ENCODE results near the gene DYNLL2.
"Not testable (repeated sequence)": the region's sequence is repeated elsewhere in the genome, so short reads cannot be mapped to it uniquely, and the experiment has no call there.

The DYNLL2 gene

DNA sequence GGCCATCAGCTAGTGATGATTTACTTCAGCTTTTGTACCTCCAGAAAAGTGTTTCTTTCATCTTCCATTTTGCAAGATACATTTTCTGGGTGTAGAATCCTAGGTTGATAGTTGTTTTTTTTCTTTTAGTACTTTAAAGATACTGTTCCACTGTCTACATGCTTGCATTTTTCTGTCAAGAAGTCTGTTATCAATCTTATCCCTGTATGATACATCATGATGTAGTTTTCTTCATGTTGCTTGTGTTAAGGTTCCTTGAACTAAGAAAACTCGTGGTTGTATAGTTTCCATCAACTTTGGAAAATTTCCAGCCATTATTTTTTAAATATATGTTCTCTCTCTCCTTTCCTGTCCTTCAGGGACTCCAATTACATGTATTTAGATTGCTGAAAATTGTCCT is 24.1 kb downstream of the DYNLL2 start:
- no peak for DNase-seq

DNA sequence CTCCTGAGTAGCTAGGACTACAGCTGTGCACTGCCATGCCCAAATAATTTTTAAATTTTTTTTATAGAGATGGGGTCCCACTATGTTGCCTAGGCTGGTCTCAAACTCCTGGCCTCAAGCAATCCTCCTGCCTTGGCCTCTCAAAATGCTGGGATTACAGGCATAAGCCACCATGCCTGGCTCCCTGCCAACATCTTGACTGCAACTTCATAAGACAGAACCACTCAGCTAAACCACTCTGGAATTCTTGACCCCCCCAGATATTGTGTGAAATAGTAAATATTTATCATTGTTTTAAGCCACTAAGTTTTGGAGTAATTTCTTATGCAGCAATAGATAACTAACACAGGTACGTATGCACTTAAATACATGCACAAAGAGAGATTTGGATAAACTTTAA is 26.0 kb downstream of the DYNLL2 start:
- DNase-seq, result no peak

DNA sequence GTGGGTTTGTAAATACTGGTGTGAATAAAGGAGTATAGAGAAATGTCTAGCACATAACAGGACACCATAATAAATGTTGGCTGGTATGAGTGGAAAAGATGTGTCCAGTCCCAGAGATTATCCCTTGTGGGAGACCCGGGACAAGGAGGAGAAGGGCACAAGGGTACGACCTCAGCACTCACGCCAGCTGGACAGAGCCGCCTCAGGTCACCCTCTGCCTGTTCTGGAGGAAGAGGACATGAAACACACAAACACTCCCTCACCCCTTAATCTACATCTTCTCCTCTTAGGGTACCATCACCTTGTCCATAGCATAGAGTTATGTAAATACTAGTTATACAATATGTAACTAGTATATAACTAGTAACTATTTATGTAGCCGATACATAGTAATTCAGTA is 26.8 kb downstream of the DYNLL2 start:
- DNase-seq, result no peak

DNA sequence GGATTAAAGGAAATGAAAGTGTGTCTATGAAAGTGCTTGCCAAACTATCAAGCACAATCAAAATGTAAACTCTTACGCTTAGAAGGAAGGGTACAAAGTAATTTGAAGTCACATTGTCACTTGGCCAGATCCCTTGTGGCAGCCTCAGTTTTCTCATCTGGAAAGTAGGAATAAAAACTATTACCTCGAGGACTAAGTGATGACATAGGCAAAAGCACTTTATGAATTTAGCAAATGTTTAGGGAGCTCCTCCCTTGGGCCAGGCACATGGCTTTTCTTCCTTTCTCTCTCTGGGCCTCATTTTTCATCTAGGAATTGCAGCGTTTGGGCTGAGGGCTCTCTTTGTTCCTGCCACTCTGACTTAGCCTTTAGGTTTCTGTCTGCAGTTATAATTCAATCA is 28.5 kb downstream of the DYNLL2 start:
- no peak for DNase-seq

DNA sequence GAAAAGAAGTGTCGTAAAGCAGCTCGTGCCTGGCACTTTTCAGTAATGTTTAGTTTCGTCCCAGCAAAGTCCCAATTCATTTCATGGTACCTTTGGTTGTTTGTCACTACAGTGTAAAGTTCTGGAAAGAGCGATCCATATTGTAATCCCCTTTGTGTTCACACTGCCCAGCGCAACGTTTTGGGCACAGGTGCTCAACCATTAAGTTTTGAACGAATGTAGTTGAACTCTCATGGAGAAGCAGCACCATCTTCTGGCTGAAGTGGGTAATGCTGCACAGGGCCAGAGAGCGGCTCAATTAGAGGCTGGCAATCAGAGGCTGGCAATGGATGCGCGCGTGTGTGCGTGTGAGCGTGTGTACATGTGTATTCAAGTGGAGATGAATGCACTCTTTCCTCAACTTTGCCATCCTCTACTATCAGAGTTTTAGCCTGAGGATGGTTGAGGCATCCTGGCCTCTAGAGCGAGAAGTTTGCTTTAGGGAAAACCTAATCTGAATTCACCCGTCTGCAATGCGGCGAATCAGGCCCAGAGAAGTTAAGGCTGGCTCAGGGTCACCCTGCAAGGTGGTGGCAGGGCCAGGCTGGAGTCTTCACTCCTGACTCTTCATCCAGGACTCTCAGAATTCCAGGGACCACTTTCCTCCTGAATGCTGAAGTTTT is 29.9 kb downstream of the DYNLL2 start:
- DNase-seq, result peak; percentile 86

DNA sequence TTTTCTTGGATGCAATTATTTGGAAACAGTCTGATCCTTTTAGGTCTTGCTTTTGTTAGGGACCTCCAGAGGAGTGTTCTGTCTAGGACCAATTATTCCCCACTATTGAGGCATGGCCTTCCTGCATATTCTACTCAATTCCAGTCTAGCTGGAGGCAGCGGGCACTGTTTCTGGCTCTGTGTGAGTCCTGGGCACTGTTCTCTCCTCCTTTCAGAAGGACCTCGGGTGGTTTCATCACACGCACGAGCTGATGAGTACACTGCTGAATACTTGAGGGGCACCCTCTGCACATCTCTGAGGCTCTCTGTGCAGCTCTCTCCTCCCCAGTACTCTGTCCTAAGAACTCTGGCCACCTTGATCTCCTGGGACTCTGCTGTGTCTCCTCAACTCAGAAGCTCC is 30.7 kb downstream of the DYNLL2 start:
- no peak for DNase-seq

DNA sequence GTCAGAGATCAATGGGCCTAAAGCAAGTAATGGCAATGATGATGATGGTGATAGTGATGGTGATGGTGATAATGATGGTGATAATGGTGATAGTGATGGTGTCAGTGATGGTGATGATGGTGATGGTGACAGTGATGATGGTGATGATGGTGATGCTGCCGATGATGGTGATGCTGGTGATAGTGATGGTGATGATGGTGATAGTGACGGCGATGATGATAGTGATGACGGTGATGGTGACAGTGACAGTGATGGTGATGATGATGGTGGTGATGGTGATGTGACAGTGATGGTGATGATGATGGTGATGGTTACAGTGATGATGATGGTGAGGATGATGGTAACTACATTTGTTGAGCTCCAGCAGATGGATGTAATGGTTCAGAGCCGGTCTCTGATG is 34.2 kb downstream of the DYNLL2 start:
- no peak for DNase-seq

DNA sequence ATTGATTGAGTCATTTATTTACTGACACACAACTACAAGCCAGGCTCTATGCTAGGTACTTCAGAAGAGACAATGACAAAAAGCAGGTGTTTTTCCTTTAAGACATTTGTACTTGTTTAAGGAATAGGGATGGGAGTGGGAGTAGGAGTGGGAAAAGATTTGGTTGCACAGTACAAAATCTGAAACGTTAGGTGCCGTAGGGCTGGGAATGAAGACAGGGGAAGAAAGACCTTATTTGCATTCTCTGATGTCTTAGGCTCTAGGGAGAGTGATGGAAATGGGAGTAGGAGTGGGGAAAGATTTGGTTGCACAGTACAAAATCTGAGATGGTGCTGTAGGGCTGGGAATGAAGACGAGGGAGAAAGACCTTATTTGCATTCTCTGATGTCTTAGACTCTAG is 36.3 kb downstream of the DYNLL2 start:
- DNase-seq, result no peak

DNA sequence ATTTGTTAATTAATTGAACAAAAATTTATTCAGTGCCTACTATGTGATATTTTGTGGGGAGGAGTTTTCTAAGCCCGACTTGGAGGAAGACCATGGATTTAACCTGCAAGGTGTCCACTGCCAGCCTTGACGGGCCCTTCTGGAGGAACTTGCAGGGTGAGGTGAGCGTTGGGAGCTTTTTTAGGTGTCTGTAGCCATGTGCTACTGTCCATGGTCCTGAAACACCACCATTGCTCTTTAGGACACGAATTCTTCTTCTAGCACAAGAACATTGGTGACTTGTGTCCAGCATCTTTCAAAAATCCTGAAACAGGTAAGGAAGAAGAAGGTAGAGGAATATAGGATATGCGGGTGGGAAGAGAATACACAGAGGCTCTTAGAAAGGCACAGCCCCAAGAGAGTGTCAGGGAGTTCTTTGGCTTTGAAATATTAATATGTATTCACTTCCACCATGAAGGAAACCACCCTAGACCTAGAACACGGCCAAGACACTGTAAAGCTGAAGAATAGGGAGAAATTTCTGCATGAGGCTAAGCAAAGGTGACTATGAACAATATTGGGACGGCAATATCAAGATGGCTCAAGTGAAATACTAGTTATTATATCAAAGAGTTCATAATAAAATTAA is 37.1 kb downstream of the DYNLL2 start:
- peak; percentile 26 for DNase-seq

DNA sequence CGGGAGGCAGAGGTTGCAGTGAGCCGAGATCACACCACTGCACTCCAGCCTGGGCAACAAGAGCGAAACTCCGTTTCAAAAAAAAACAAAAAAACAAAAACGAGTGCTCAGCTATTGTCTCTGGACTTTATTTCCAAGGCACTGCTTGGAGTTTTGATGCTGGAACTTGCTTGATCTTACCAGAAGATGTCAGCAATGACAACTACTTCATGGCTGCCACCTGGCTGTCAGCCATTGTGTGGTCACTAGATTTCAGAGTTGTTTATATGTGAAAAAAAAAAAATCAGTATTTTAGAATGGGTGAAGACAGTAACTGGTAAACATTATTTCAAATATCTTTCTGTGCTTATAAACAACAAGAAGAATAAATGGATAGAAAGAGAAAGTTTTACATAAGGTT is 38.7 kb downstream of the DYNLL2 start:
- peak; percentile 21 for DNase-seq

DNA sequence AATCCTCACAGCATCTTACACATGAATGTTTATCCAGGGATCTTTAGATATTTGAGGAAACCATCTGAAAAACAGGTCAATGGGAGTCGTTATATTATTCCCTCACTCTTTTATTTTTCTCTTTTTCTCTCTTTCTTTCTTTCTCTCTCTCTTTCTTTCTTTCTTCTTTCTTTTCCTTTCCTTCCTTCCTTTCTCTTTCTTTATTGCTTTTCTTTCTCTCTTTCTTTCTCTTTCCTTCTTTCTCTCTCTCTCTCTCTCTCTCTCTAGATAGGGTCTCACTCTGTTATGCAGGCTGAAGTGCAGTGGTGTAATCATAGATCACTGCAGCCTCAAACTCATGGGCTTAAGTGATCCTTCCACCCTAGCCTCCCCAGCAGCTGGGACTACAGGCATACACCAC is 44.6 kb downstream of the DYNLL2 start:
- no peak for DNase-seq

DNA sequence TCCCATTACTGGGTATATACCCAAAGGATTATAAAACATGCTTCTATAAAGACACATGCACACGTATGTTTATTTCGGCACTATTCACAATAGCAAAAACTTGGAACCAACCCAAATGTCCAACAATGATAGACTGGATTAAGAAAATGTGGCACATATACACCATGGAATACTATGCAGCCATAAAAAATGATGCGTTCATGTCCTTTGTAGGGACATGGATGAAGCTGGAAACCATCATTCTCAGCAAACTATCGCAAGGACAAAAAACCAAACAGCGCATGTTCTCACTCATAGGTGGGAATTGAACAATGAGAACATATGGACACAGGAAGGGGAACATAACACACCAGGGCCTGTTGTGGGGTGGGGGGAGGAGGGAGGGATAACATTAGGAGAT is 49.5 kb downstream of the DYNLL2 start:
- not testable (repeated sequence) for DNase-seq

DNA sequence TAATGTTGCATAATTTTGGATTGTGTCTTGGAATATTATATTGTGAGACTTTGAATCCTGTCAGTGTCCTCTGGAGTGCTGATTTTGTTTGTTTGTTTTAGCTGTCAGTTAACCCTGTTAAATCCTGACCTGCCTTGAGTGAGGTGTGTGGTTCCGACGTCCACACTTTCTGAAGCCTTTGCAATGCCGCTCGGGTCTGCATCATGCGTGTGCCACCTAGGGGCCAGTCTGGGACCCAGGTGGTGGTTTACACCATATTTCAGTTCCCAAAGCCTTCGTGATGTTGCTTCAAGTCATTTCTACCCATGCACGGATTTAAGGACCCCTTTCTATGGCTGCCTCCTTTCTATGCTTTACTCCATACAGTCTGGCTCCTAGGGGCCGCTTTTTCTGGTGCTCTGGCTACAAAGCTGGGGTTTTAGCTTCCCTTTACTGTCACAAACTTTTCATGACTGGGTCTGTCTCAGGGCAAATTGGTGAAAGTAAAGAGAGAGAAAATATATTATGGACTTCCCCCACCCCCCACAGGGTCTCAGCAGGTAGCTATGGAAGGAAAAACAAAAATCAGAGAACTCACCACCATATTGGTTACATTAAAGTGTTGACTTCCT is 53.6 kb downstream of the DYNLL2 start:
- no peak for DNase-seq

DNA sequence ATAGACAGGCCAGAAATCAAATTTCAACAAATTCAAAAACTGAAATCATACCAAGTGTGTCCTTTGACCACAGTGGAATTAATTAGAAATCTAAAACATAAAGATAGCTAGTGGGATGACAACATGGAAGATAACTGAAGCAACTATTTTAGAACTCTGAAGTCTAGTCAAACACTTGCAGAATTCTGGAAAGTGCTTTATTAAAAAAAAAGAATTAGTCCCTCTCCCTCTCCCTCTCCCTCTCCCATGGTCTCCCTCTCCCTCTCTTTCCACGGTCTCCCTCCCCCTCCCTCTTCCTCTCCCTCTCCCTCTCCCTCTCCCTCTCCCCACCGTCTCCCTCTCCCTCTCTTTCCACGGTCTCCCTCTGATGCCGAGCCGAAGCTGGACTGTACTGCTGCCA is 58.3 kb downstream of the DYNLL2 start:
- DNase-seq, result no peak

DNA sequence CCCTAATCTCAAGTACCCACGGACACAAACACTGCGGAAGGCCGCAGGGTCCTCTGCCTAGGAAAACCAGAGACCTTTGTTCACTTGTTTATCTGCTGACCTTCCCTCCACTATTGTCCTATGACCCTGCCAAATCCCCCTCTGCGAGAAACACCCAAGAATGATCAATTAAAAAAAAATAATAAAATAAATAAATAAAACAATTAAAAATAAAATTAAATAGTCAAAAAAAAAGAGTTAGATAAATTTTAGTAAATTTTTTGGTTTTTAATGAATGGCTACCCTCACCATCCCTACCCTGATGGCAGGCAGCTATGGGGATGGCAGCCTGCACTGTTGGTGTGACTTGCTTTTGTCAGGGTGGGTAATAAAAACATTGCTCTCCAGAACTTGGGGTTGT is 60.1 kb downstream of the DYNLL2 start:
- not testable (repeated sequence) for DNase-seq

DNA sequence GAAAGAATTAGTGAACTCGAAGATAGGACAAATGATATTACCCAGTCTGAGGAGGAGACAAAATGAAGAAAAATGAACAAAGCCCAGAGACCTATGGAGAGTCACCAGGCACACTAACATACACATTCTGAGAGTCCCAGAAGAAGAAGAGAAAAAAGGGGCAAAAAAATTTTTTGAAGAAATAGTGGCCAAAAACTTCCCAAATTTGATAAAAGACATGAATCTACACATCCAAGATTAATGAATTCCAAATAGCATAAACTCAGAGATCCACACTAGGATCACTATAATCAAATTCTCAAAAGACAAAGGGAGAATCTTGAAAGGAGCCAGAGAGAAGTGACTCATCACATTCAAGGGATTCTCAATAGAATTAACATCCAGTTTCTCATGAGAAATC is 61.6 kb downstream of the DYNLL2 start:
- DNase-seq, result no peak

Data from activated CD8-positive, alpha-beta memory T cell treated with anti-CD3 and anti-CD28 coated beads, Interleukin-2, amount 50 U/mL, for 4 hours (primary cell).